AG09319 (cell line): ENCODE measurements around the gene MDM4.

Source experiments
- DNase-seq: peaks from one replicate; pipeline ENCODE4 v3.0.0-alpha.2; 2010; ENCODE audit warnings: low read depth; ENCODE audit errors: extremely low read depth
- TF ChIP-seq, protein P1 (sequence below): IDR thresholded peaks from 2 replicates; pipeline ENCODE4 v1.5.1; 2011; ENCODE audit warnings: low read depth, mild to moderate bottlenecking, inconsistent platforms, low read length, moderate library complexity

MDM4 gene, protein sequence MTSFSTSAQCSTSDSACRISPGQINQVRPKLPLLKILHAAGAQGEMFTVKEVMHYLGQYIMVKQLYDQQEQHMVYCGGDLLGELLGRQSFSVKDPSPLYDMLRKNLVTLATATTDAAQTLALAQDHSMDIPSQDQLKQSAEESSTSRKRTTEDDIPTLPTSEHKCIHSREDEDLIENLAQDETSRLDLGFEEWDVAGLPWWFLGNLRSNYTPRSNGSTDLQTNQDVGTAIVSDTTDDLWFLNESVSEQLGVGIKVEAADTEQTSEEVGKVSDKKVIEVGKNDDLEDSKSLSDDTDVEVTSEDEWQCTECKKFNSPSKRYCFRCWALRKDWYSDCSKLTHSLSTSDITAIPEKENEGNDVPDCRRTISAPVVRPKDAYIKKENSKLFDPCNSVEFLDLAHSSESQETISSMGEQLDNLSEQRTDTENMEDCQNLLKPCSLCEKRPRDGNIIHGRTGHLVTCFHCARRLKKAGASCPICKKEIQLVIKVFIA

DNA sequence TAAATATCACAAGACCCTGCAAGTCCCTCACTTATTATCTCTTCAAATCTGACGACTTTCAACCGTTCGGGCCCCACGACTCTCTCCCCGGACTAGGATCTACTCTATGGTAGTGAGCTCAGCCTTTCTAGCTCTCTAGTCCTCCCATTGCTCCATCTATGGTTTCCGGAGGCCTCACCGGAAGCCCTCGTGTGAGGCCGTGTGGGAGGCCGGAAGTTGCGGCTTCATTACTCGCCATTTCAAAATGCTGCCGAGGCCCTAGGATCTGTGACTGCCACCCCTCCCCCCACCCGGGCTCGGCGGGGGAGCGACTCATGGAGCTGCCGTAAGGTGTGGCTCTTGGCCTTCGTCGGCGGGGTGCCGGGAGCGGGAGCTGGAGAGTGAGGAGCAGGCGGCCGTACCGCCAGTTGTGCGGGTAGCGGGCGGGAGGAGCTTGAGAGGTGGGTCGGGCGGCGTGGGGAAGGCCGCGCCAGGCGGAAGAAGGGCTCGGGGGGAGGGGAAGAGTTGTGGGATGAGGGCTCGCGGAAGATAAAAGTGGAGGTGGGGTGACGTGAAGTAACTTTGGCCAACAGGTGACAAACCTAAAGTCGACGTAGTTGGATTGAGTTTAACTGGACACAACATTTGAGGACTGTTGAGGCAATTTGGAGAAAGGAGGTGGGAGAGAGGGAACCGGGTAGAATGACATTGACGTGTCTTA is at the start of gene MDM4:
MDM4 (plus strand) TSS at position 227 of the 700 bp plus-strand sequence. CDS start 9,113 bp downstream, outside the sequence.
- peak; percentile 90 for DNase-seq
- TF ChIP-seq, protein P1, sequence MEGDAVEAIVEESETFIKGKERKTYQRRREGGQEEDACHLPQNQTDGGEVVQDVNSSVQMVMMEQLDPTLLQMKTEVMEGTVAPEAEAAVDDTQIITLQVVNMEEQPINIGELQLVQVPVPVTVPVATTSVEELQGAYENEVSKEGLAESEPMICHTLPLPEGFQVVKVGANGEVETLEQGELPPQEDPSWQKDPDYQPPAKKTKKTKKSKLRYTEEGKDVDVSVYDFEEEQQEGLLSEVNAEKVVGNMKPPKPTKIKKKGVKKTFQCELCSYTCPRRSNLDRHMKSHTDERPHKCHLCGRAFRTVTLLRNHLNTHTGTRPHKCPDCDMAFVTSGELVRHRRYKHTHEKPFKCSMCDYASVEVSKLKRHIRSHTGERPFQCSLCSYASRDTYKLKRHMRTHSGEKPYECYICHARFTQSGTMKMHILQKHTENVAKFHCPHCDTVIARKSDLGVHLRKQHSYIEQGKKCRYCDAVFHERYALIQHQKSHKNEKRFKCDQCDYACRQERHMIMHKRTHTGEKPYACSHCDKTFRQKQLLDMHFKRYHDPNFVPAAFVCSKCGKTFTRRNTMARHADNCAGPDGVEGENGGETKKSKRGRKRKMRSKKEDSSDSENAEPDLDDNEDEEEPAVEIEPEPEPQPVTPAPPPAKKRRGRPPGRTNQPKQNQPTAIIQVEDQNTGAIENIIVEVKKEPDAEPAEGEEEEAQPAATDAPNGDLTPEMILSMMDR, result no peak

DNA sequence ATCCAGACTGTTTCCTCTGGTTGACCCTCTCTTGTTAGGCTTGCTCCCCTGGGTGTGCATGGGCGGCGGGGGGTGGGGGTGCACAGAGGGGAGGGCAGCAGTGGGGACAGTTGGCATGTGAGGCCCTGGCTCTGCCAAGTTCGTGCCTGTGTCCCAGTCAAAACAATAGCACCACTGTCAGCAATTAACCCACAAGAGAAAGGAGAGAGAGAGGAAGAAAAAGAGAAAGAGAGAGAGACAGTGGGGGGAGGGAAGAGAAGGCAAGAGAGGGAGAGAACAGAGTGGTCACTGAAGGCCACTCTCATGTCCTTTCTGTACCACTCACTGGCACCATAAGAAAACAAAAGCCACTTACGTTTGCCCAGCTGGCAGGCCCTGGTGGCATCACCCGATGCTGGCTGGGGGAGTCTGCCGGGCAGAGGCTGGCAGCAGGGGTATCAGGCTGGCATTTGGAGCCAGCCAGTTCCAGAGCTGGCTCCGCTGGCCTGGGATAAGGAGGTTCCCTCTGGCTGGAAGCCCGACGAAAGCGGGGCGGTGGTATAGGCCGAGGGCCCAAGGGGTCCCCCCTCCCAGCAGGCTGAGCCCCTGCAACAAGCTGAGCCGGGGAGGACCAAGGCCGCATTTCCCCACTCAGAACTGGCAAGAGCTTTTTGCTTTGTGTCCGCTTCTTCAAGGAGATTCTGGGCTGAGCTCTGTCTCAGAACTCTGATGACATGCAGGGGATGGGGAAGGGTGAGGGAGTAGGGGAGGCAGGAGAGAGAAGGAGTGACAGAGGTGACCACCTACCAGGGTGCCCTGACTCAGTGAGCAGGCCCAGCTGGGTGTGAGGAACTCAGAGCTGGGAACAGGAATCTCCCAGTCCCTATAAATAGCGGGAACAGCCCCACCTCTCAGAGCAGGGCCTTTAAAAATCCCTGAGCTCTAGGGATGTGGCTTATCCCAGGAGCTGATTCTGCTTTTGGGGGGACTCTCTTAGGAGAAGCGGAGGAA is 49.5 kb upstream of the MDM4 start:
- TF ChIP-seq, protein P1, result no peak
- no peak for DNase-seq

DNA sequence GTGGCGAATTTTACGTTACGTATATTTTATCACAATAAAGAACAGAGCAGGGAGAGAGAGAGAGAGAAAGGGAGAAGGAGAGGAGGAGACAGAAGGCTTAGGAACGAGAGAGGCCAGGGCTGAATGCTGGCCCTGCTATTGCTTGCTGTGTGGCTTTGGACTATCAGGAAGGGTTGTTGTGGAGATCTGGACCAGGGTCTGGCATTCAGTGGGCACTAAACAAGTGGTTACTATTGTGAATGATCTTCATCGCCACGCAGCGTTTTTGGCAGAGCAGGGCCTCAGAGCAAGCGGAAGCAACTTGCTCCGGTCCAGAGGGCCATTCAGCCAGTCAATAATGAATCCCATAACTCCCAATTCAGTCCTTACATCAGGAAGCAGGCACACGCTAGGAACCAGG is 48.0 kb upstream of the MDM4 start:
- DNase-seq, result no peak
- TF ChIP-seq, protein P1, result no peak

DNA sequence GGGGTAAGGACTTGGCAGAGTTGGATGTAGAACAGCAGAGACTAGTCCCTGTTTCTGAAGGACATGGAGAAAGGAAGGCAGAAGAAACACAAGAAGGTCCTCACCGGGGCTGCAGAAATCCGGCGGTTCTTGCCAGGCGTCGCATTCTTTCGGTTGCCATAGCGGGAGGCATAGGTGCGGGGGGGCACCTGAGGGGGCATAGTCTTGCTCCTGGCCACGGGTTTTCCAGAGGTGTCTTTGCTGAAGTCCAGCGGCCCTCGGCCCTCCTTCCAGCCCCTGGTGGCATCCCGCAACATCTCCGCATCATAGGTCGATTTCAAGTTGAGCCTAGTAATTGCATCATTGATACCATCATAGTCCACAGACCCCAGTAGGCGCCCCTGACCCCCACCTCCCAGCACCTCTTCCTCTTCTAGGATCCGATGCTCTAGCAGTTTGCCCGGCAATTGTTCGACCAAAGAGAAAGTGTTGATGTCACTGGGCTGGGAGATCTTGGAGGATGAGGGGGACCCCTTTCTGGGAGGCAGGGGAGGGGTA is 47.4 kb upstream of the MDM4 start:
- TF ChIP-seq, protein P1, result no peak
- no peak for DNase-seq

DNA sequence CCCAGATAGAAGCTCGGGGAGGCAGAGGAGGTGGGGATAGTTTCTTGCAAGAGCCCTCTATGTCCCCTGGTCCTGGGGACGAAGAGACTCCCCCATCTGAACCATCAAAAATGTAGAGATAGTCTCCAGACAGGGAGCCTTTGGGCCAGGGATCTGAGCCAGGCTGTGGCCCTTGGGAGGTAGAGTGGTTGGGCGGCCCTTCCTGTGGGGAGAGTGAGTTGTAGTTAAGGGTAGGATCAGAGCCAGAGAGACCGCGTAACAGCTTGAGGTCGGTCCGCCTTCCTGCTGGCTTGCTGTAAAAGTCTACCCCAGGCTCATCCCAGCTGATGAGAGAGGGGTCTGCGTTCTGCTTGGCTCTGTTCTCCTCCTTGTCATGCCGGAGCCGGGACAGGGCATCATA is 46.9 kb upstream of the MDM4 start:
- no peak for DNase-seq
- TF ChIP-seq, protein P1, result no peak

DNA sequence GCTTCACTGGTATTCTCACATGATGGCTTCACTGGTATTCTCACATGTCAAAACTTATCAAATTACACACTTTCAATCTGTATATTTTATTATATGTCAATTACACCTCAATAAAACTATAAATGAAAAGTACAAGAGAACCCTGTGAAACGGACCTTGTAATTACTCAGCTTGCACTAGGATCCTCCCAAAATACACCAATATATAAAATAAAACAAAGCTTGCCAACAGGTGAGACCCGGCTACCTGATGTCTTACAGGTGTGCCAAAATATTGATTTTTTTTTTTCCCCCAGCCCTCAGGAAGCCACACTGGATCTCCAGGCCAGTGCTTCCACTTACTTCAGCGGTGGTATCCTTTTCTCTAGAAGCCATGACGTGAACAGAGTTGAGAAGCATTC is 44.5 kb upstream of the MDM4 start:
- no peak for DNase-seq
- TF ChIP-seq, protein P1, result no peak
